ENCODE results near the gene IL1RL1. TPM values are rescaled to one million over a fixed set of nuclear protein-coding genes. Genes with fewer than 3 reads are reported as not detected.
A peak's percentile ranks its signal among the peaks of the same experiment; 100 is the strongest.

Gene IL1RL1
- total RNA-seq, 1 experiment from 2014 or later: 0.15 TPM

DNA sequence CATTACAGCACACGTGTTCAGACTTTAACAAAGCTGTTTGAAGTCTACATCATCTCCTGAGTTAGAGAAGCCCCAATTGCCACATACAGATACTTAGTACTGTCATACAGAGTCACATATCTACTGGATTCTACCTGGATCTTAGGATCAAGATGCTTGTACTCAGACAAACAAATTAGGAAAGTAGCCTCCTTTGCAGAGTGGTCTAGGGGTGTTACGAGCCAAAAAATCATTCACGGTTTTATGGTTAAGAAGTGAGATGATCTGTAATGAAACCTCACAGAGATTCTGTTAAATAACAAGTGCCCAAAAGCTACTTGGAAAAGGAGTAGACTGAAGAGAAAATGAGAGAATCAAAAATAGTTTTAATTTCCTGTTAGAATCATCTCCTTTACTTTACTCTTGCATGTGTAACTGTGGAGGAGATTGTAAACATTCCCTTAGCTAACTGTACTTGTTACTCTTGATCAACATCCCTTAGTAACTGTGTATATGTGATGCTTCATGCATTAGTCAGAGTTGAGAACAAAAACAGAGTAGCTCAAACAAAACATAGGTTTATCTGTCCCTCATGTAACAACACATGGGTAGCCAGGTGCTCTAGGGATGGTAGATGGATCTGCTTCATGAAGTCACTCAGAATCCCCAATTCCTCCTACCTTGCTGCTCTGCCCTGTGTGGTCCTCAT is 16.4 kb upstream of the IL1RL1 start:
- Histone ChIP-seq H3K4me3 (ENCODE audit: low read depth in 2 of 2, low read length in 2 of 2) (no peak overlapping the region), H3K36me3 (ENCODE audit: control insufficient read depth, insufficient read depth, low read length) (no peaks in the 10 kb centered on the region), H3K4me1 (ENCODE audit: control insufficient read depth, insufficient read depth, low read length) (no peaks in the 10 kb centered on the region), H3K27me3 (ENCODE audit: control insufficient read depth, insufficient read depth, low read length) (peaks cover 4% of the 10 kb centered on the region), H3K27ac (ENCODE audit: low read length) (no peak overlapping the region), H3K9me3 (ENCODE audit: control insufficient read depth, insufficient read depth, low read depth, low read length) (no peaks in the 10 kb centered on the region)
- TF ChIP-seq POLR2AphosphoS5 (IDR thresholded peaks at IDR 0.05; ENCODE audit: low read depth, low read length) (no peak), CTCF (IDR thresholded peaks at IDR 0.05) (no peak), TCF7L2 (IDR thresholded peaks at IDR 0.05; ENCODE audit: low read depth, low read length) (no peak), SIN3A (IDR thresholded peaks at IDR 0.05; ENCODE audit: borderline replicate concordance, insufficient read depth, low read depth, low read length) (no peak)
- TF ChIP-seq, protein P1, sequence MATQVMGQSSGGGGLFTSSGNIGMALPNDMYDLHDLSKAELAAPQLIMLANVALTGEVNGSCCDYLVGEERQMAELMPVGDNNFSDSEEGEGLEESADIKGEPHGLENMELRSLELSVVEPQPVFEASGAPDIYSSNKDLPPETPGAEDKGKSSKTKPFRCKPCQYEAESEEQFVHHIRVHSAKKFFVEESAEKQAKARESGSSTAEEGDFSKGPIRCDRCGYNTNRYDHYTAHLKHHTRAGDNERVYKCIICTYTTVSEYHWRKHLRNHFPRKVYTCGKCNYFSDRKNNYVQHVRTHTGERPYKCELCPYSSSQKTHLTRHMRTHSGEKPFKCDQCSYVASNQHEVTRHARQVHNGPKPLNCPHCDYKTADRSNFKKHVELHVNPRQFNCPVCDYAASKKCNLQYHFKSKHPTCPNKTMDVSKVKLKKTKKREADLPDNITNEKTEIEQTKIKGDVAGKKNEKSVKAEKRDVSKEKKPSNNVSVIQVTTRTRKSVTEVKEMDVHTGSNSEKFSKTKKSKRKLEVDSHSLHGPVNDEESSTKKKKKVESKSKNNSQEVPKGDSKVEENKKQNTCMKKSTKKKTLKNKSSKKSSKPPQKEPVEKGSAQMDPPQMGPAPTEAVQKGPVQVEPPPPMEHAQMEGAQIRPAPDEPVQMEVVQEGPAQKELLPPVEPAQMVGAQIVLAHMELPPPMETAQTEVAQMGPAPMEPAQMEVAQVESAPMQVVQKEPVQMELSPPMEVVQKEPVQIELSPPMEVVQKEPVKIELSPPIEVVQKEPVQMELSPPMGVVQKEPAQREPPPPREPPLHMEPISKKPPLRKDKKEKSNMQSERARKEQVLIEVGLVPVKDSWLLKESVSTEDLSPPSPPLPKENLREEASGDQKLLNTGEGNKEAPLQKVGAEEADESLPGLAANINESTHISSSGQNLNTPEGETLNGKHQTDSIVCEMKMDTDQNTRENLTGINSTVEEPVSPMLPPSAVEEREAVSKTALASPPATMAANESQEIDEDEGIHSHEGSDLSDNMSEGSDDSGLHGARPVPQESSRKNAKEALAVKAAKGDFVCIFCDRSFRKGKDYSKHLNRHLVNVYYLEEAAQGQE (IDR thresholded peaks at IDR 0.05; ENCODE audit: insufficient read depth in 1 of 2, low read depth in 2 of 2, low read length in 1 of 2): no peak
- CTCF ChIA-PET: no interaction called here
- intact Hi-C loops (cut with micrococcal nuclease; ENCODE audit: unreplicated experiment): no loop called here
- POLR2A ChIA-PET: no interaction called here
- in situ Hi-C loops (cut with HindIII; ENCODE audit: low pct_unique_long_range_greater_than_20kb, low sequenced_read_pairs): no loop called here
- DNase-seq (ENCODE audit: low read depth, low spot score): peak; percentile 30
- no peak for ATAC-seq
- BruUV-seq (replicated peaks): no TSS peak

- peaks cover 9% of the 10 kb centered on the region for H3K27me3 ChIP-seq (ENCODE audit: control insufficient read depth, insufficient read depth, low read length)
- no peaks in the 10 kb centered on the region for H3K4me1 ChIP-seq (ENCODE audit: control insufficient read depth, insufficient read depth, low read length)
- H3K27ac ChIP-seq (ENCODE audit: low read length): no peak overlapping the region
- in situ Hi-C loops (cut with HindIII; ENCODE audit: low pct_unique_long_range_greater_than_20kb, low sequenced_read_pairs): no loop called here
- CTCF ChIA-PET: no interaction called here
- TF ChIP-seq CTCF (IDR thresholded peaks at IDR 0.05) (no peak), SIN3A (IDR thresholded peaks at IDR 0.05; ENCODE audit: borderline replicate concordance, insufficient read depth, low read depth, low read length) (no peak), TCF7L2 (IDR thresholded peaks at IDR 0.05; ENCODE audit: low read depth, low read length) (no peak)
- H3K4me3 ChIP-seq (ENCODE audit: low read depth in 2 of 2, low read length in 2 of 2): no peak overlapping the region
- intact Hi-C loops (cut with micrococcal nuclease; ENCODE audit: unreplicated experiment): no loop called here
- DNase-seq (ENCODE audit: low read depth, low spot score) (no peak), ATAC-seq (no peak)
- POLR2A ChIA-PET: no interaction called here
- H3K9me3 ChIP-seq (ENCODE audit: control insufficient read depth, insufficient read depth, low read depth, low read length): no peaks in the 10 kb centered on the region
- no peaks in the 10 kb centered on the region for H3K36me3 ChIP-seq (ENCODE audit: control insufficient read depth, insufficient read depth, low read length)
- BruUV-seq (replicated peaks): no TSS peak
Measured at GRCh38 chr2:102295566-102295965, 15.8 kb upstream of the IL1RL1 start.

All from Panc1 (cell line).